ENCODE data around the gene PREX1.

The PREX1 gene

GRCh38 chr20:48698507-48699267, 129.1 kb downstream of the PREX1 start:
- no peak overlapping the region for H3K4me3 ChIP-seq
- no peaks in the 10 kb centered on the region for H3K9me3 ChIP-seq (replicated peaks in 1 of 11)
- no peak for TF ChIP-seq Cebpa-rat (IDR thresholded peaks at IDR 0.05)
- H3K4me1 ChIP-seq: peaks cover 16 to 29% (median 21%) of the 10 kb centered on the region in 10 experiments
- no peaks in the 10 kb centered on the region for H3K27me3 ChIP-seq
- peaks cover 0 to 100% (median 0%) of the 10 kb centered on the region in 11 experiments; a peak in 8 of 22 replicates for H4K20me1 ChIP-seq
- H3K4me2 ChIP-seq: no peak overlapping the region; a peak in 1 of 22 replicates
- peaks cover 0 to 99% (median 67%) of the 10 kb centered on the region in 11 experiments; a peak in 18 of 22 replicates for H3K36me3 ChIP-seq
- no peak overlapping the region for H3K9ac ChIP-seq
- H3K27ac ChIP-seq: no peak overlapping the region

- H4K20me1 ChIP-seq: peaks cover 0 to 100% (median 0%) of the 10 kb centered on the region in 11 experiments; a peak in 8 of 22 replicates
- H3K4me2 ChIP-seq: peak overlapping the region in 2 of 11 experiments; percentile 5 to 26; a peak in 2 of 22 replicates
- no peak overlapping the region for H3K27ac ChIP-seq
- no peak for TF ChIP-seq Cebpa-rat (IDR thresholded peaks at IDR 0.05)
- H3K4me1 ChIP-seq: peaks cover 9 to 21% (median 13%) of the 10 kb centered on the region in 10 experiments
- no peaks in the 10 kb centered on the region for H3K9me3 ChIP-seq (replicated peaks in 1 of 11)
- peaks cover 0 to 100% (median 67%) of the 10 kb centered on the region in 11 experiments; a peak in 18 of 22 replicates for H3K36me3 ChIP-seq
- H3K9ac ChIP-seq: no peak overlapping the region
- no peaks in the 10 kb centered on the region for H3K27me3 ChIP-seq
- no peak overlapping the region for H3K4me3 ChIP-seq
Observed at GRCh38 chr20:48697845-48698491, 129.8 kb downstream of the PREX1 start.

- H3K36me3 ChIP-seq: peaks cover 0 to 100% (median 80%) of the 10 kb centered on the region in 11 experiments; a peak in 18 of 22 replicates
- no peaks in the 10 kb centered on the region for H3K9me3 ChIP-seq (replicated peaks in 1 of 11)
- H3K9ac ChIP-seq: no peak overlapping the region
- H3K27ac ChIP-seq: no peak overlapping the region
- no peak overlapping the region for H3K4me2 ChIP-seq
- no peak overlapping the region for H3K4me3 ChIP-seq
- no peaks in the 10 kb centered on the region for H3K27me3 ChIP-seq
- H4K20me1 ChIP-seq: peaks cover 0 to 100% (median 0%) of the 10 kb centered on the region in 11 experiments; a peak in 9 of 22 replicates
- peaks cover 0 to 12% (median under 1%) of the 10 kb centered on the region in 10 experiments; a peak in 5 of 20 replicates for H3K4me1 ChIP-seq
- no peak for TF ChIP-seq Cebpa-rat (IDR thresholded peaks at IDR 0.05)
Observed at GRCh38 chr20:48696671-48697070, 131.1 kb downstream of the PREX1 start.

GRCh38 chr20:48695738-48696137, 132.1 kb downstream of the PREX1 start:
- Histone ChIP-seq H3K27me3 (no peaks in the 10 kb centered on the region), H3K9me3 (replicated peaks in 1 of 11) (no peaks in the 10 kb centered on the region), H3K36me3 (peaks cover 0 to 100% (median 84%) of the 10 kb centered on the region in 11 experiments; a peak in 19 of 22 replicates), H3K4me1 (peaks cover 0 to 12% (median 0%) of the 10 kb centered on the region in 10 experiments; a peak in 5 of 20 replicates), H3K4me3 (no peak overlapping the region), H3K27ac (no peak overlapping the region), H3K4me2 (no peak overlapping the region), H4K20me1 (peaks cover 0 to 100% (median 0%) of the 10 kb centered on the region in 11 experiments; a peak in 9 of 22 replicates), H3K9ac (no peak overlapping the region)
- TF ChIP-seq Cebpa-rat (IDR thresholded peaks at IDR 0.05): no peak

- H3K4me2 ChIP-seq: no peak overlapping the region
- H3K27me3 ChIP-seq: no peaks in the 10 kb centered on the region
- peaks cover 0 to 12% (median 0%) of the 10 kb centered on the region in 10 experiments; a peak in 5 of 20 replicates for H3K4me1 ChIP-seq
- no peak overlapping the region for H3K27ac ChIP-seq
- no peak for TF ChIP-seq Cebpa-rat (IDR thresholded peaks at IDR 0.05)
- peaks cover 0 to 100% (median 0%) of the 10 kb centered on the region in 11 experiments; a peak in 9 of 22 replicates for H4K20me1 ChIP-seq
- H3K4me3 ChIP-seq: no peak overlapping the region
- peaks cover 0 to 100% (median 82%) of the 10 kb centered on the region in 11 experiments; a peak in 17 of 22 replicates for H3K36me3 ChIP-seq
- H3K9me3 ChIP-seq (replicated peaks in 1 of 11): no peaks in the 10 kb centered on the region
- H3K9ac ChIP-seq: no peak overlapping the region
Observed at GRCh38 chr20:48695255-48695654, 132.5 kb downstream of the PREX1 start.

GRCh38 chr20:48694381-48694865, 133.4 kb downstream of the PREX1 start:
- no peak overlapping the region for H3K4me2 ChIP-seq
- no peak overlapping the region for H3K27ac ChIP-seq
- peaks cover 0 to 100% (median 74%) of the 10 kb centered on the region in 11 experiments; a peak in 17 of 22 replicates for H3K36me3 ChIP-seq
- no peaks in the 10 kb centered on the region for H3K27me3 ChIP-seq
- peaks cover 0 to 12% (median 0%) of the 10 kb centered on the region in 10 experiments; a peak in 5 of 20 replicates for H3K4me1 ChIP-seq
- TF ChIP-seq Cebpa-rat (IDR thresholded peaks at IDR 0.05): no peak
- H4K20me1 ChIP-seq: peaks cover 0 to 100% (median 0%) of the 10 kb centered on the region in 11 experiments; a peak in 9 of 22 replicates
- H3K4me3 ChIP-seq: no peak overlapping the region
- no peak overlapping the region for H3K9ac ChIP-seq
- H3K9me3 ChIP-seq (replicated peaks in 1 of 11): no peaks in the 10 kb centered on the region

GRCh38 chr20:48691523-48691922, 136.3 kb downstream of the PREX1 start:
- Histone ChIP-seq H3K27me3 (no peaks in the 10 kb centered on the region), H3K4me2 (no peak overlapping the region), H4K20me1 (peaks cover 0 to 100% (median 0%) of the 10 kb centered on the region in 11 experiments; a peak in 10 of 22 replicates), H3K36me3 (peaks cover 0 to 100% (median 54%) of the 10 kb centered on the region in 11 experiments; a peak in 14 of 22 replicates), H3K27ac (no peak overlapping the region), H3K9me3 (replicated peaks in 1 of 11) (no peaks in the 10 kb centered on the region), H3K9ac (no peak overlapping the region), H3K4me1 (peaks cover 12 to 22% (median 16%) of the 10 kb centered on the region in 10 experiments), H3K4me3 (no peak overlapping the region)
- TF ChIP-seq Cebpa-rat (IDR thresholded peaks at IDR 0.05): no peak

GRCh38 chr20:48690888-48691287, 136.9 kb downstream of the PREX1 start:
- Histone ChIP-seq H4K20me1 (peaks cover 0 to 100% (median 0%) of the 10 kb centered on the region in 11 experiments; a peak in 10 of 22 replicates), H3K4me3 (no peak overlapping the region), H3K9me3 (replicated peaks in 1 of 11) (no peaks in the 10 kb centered on the region), H3K36me3 (peaks cover 0 to 100% (median 50%) of the 10 kb centered on the region in 11 experiments; a peak in 14 of 22 replicates), H3K27ac (no peak overlapping the region), H3K4me1 (peaks cover 18 to 28% (median 22%) of the 10 kb centered on the region in 10 experiments), H3K27me3 (no peaks in the 10 kb centered on the region), H3K4me2 (no peak overlapping the region), H3K9ac (no peak overlapping the region)
- TF ChIP-seq Cebpa-rat (IDR thresholded peaks at IDR 0.05): no peak
